Small intestine (tissue), 7 donors: ENCODE results near the gene ROCK2. TPM values are rescaled to one million over a fixed set of nuclear protein-coding genes. Genes with fewer than 3 reads are reported as not detected.
"Not testable (repeated sequence)": the region's sequence is repeated elsewhere in the genome, so short reads cannot be mapped to it uniquely, and the experiment has no call there.

Experiments
- DNase-seq, 2 donors: peaks; one replicate each; pipeline versions ENCODE4 v3.0.0 to v3.0.0-alpha.2; 2013
- FAIRE-seq: peaks from 2 replicates; lab custom pipeline; 2012; peaks lifted over from hg19 to GRCh38; lab: Jason Lieb, UNC
- H3K27ac ChIP-seq, 3 donors: one replicate each; pipeline ENCODE4 v1.5.1; 2013; ENCODE audit warnings: low read length in 2 of 3, mild to moderate bottlenecking in 2 of 3, control low read depth in 1 of 3, inconsistent platforms in 1 of 3, low read depth in 1 of 3, moderate library complexity in 1 of 3
- H3K27me3 ChIP-seq, 3 donors: one replicate each; pipeline ENCODE4 v1.6.1; 2013; ENCODE audit warnings: low read length in 3 of 3, inconsistent platforms in 1 of 3; ENCODE audit not compliant: control insufficient read depth in 3 of 3, insufficient read depth in 3 of 3
- H3K36me3 ChIP-seq, 3 donors: one replicate each; pipeline ENCODE4 v1.6.1; 2013; ENCODE audit warnings: low read length in 3 of 3, inconsistent platforms in 1 of 3, low read depth in 1 of 3, mild to moderate bottlenecking in 1 of 3, moderate library complexity in 1 of 3; ENCODE audit not compliant: control insufficient read depth in 3 of 3, insufficient read depth in 2 of 3
- H3K4me1 ChIP-seq, 3 donors: one replicate each; pipeline ENCODE4 v1.6.1; 2013; ENCODE audit warnings: low read length in 2 of 3, inconsistent platforms in 1 of 3, low read depth in 1 of 3, mild to moderate bottlenecking in 1 of 3, moderate library complexity in 1 of 3; ENCODE audit not compliant: control insufficient read depth in 3 of 3, insufficient read depth in 2 of 3
- H3K4me3 ChIP-seq, 3 donors: one replicate each; pipeline ENCODE4 v1.5.1; 2013; ENCODE audit warnings: low read length in 3 of 3, control low read depth in 1 of 3, inconsistent platforms in 1 of 3, low read depth in 1 of 3, mild to moderate bottlenecking in 1 of 3, moderate library complexity in 1 of 3
- H3K9me3 ChIP-seq, 2 donors: one replicate each; pipeline ENCODE4 v1.6.1; 2013; ENCODE audit warnings: low read depth in 1 of 2, low read length in 1 of 2; ENCODE audit not compliant: control insufficient read depth in 2 of 2, insufficient read depth in 1 of 2
- WGBS, 3 donors: extraction: QIAGEN DNeasy Blood & Tissue Kit; methylation state at CpG; one replicate each; pipeline ENCODE4 v1.1.7; 2013; 5-methylcytosine and 5-hydroxymethylcytosine counted together
- polyA plus RNA-seq, 4 donors: library from polyadenylated mRNA; stranded (reverse) in 3 of 4; unstranded in 1 of 4; fragments of 200-250 nt in 3 of 4; fragments of 120-200 nt in 1 of 4; gene quantifications; one replicate each; pipeline versions ENCODE4 v1.2.1 to v1.2.3, GENCODE V29; 2013
- donor health status: healthy with polysubstance abuse.
- donor health status: control.
- donor health status: control.
- donor health status: Bipolar disorder and iron deficiency.
- donor health status: healthy.

ROCK2 gene
- polyA plus RNA-seq, 4 donors = 12.0 to 53.2 (median 16.0) TPM

DNA sequence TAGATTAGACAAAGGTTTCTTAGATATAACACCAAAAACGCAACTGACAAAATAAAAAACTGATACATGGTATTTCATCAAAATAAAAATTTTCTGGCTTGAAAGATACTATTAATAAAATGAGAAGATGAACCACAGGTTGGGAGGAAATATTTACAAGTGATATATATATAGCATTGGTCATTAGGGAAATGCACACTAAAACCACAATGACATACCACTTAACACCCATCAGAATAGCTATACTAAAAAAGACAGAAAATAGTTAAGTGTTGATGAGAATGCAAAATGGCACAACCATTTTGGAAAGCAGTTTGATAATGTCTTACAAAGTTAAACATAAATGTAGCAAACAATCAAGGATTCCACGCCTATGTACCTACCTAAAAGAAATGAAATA is 105.3 kb downstream of the ROCK2 start:
- Histone ChIP-seq H3K27me3 (no peaks in the 10 kb centered on the region), H3K36me3 (peaks cover 3 to 5% (median 5%) of the 10 kb centered on the region in 3 donors), H3K4me1 (no peaks in the 10 kb centered on the region), H3K9me3 (no peaks in the 10 kb centered on the region), H3K27ac (no peak overlapping the region), H3K4me3 (no peak overlapping the region)
- DNase-seq (no peak), FAIRE-seq (no peak)
- 91 to 97% (median 93%) methylated on average over 2 of the region's 2 CpGs for WGBS, 3 donors

DNA sequence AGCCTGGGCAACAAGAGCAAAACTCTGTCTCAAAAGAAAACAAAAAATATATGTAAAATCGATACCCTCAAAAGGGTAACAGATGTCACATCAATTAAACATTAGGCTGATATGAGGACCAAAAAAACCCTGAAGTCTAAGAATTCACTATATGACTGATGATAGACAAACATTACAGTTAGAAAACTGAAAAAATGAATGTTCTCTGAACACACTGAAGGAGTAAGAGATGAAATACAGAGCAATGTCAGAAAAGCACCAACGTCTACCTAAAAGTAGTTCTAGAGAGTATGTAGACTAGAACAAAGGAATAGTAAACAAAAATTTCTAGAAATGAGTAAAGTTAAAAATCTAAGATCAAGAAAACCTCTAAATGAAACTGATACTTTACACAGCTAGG is 107.3 kb downstream of the ROCK2 start:
- Histone ChIP-seq H3K9me3 (no peaks in the 10 kb centered on the region), H3K27me3 (no peaks in the 10 kb centered on the region), H3K4me1 (no peaks in the 10 kb centered on the region), H3K27ac (no peak overlapping the region), H3K36me3 (peaks cover 0 to 11% (median 2%) of the 10 kb centered on the region in 3 donors), H3K4me3 (no peak overlapping the region)
- FAIRE-seq (no peak), DNase-seq (no peak)
- WGBS, 3 donors = 62 to 80% (median 79%) methylated on average over 2 of the region's 2 CpGs

DNA sequence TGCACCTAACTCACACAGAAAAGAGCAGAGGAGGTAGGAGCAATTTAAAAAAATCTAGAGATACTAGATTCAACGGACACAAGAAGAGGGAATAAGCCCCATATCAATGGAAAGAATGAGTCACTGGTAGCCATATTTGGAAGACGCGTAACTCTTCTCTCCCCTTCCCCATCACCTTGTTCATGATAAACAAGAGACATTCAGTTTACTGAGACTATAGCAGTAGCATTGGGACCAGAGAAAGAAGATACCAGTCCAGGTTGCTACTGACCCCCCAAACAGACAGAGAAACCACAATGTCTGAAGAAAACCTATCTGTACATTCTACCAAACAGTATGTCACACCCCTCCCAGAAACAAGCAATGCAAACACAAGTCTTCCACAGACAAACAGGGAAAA is 108.1 kb downstream of the ROCK2 start:
- 76 to 83% (median 78%) methylated on average over 3 of the region's 3 CpGs for WGBS, 3 donors
- FAIRE-seq (no peak), DNase-seq (no peak)
- H3K36me3 ChIP-seq = peaks cover 0 to 13% (median 0%) of the 10 kb centered on the region in 3 donors
- no peak overlapping the region for H3K27ac ChIP-seq
- H3K9me3 ChIP-seq = no peaks in the 10 kb centered on the region
- H3K4me3 ChIP-seq = no peak overlapping the region
- H3K4me1 ChIP-seq = no peaks in the 10 kb centered on the region
- no peaks in the 10 kb centered on the region for H3K27me3 ChIP-seq

DNA sequence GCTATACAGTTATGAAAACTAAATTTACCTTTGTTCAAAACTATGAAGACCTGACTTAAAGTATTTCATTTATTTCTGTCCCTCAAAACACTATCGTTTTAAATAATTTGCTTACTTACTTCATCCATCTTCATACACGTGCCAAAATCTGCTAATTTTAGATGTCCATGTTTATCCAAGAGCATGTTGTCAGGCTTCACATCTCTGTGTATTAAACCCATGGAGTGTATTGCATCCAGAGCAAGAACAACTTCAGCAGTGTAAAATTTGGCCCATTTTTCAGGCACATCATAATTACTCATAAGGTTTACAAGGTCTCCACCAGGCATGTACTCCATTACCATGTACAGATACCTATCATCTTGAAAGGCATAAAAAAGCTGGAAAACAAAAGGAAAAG is 108.9 kb downstream of the ROCK2 start:
- FAIRE-seq (no peak), DNase-seq (no peak)
- H3K27me3 ChIP-seq = no peaks in the 10 kb centered on the region
- no peaks in the 10 kb centered on the region for H3K9me3 ChIP-seq
- no peak overlapping the region for H3K27ac ChIP-seq
- WGBS, 3 donors = 50 to 78% (median 67%) methylated on average over 2 of the region's 2 CpGs
- H3K36me3 ChIP-seq = peaks cover 0 to 17% (median 0%) of the 10 kb centered on the region in 3 donors
- no peak overlapping the region for H3K4me3 ChIP-seq
- no peaks in the 10 kb centered on the region for H3K4me1 ChIP-seq

DNA sequence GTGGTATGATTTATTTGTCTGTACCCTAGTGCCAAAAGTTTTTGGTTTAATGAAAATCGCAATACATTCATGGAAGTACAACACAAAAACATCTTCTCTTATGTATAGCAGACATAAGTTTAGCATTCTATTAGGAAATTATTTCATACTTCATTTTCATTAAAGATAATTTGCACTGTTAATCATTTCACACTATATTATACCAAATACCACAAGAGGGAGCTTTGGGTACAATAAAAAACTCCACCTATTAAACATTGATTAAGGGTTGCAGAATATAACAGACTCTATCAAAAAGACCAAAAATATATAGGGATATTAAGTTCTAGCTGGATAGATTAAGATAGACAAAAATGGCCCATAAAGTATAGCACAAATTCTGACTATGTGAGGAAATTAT is 110.1 kb downstream of the ROCK2 start:
- WGBS, 3 donors = 75 to 79% (median 76%) methylated on average over 1 of the region's 1 CpG

DNA sequence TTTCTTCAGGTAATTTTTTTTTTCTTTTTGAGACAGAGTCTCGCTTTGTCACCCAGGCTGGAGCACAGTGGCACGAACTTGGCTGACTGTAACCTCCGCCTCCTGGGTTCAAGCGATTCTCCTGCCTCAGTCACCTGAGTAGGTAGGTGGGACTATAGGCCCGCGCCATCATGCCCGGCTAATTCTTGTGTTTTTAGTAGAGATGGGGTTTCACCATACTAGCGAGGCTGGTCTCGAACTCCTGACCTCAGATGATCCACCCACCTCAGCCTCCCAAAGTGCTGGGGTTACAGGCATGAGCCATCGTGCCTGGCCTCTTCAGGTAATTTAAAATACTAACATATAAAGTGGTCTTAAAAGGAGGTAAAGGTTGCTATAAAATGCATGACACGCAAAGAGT is 113.2 kb downstream of the ROCK2 start:
- not testable (repeated sequence) for H3K27ac ChIP-seq, FAIRE-seq, H3K27me3 ChIP-seq, DNase-seq, H3K4me3 ChIP-seq, H3K4me1 ChIP-seq, H3K9me3 ChIP-seq
- WGBS, 3 donors = 92 to 97% (median 96%) methylated on average over 11 of the region's 11 CpGs
- peaks cover 0 to 12% (median 3%) of the 10 kb centered on the region in 3 donors for H3K36me3 ChIP-seq

More for the DNA sequence above, 110.1 kb downstream of the ROCK2 start:
- DNase-seq (peak; percentile 16 to 44), FAIRE-seq (peak; percentile 84)
- Histone ChIP-seq H3K4me3 (no peak overlapping the region), H3K27ac (no peak overlapping the region), H3K4me1 (no peaks in the 10 kb centered on the region), H3K36me3 (peaks cover 0 to 17% (median 0%) of the 10 kb centered on the region in 3 donors), H3K27me3 (no peaks in the 10 kb centered on the region), H3K9me3 (no peaks in the 10 kb centered on the region)

DNA sequence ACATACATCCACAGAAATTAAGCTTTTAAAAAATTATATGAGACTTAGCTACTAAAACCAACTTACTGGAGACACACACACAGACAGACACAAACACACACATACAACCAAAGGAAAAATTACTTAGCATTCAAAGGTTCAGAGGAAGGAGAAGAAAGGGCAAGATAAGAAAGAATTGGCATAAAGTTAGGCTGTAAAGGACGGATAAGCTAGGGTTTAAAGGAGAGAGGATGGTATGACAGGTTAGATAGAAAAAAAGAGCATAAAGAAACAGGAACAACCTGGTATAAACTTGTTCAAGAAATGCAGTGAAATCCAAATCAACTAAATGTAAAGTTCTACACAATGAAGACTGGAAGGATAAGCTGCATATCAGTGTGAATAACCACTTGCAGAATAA is 115.7 kb downstream of the ROCK2 start:
- DNase-seq (no peak), FAIRE-seq (no peak)
- Histone ChIP-seq H3K4me1 (no peaks in the 10 kb centered on the region), H3K4me3 (no peak overlapping the region), H3K9me3 (no peaks in the 10 kb centered on the region), H3K27ac (no peak overlapping the region), H3K36me3 (peaks cover 3 to 15% (median 3%) of the 10 kb centered on the region in 3 donors), H3K27me3 (no peaks in the 10 kb centered on the region)
- WGBS, 3 donors = 30 to 68% (median 50%) methylated on average over 1 of the region's 1 CpG

DNA sequence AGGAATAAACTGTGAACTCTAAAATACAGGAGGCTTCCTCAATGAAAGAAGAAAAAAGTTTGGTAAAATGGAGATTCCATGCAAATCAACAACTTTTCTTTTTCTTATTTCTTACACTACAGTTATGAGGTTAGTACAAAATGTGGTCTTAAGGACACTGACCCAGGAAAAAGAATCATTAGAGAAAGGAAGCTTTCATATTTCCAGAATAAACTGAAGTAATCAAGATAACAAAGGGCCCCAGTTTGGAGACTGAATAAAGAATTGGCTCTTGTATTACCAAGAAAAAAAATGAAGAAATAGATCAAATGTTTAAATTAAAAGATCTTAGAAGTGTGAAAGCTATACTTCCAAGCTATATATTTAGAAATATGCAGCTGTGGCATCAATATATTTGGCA is 116.8 kb downstream of the ROCK2 start:
- peaks cover 3 to 11% (median 6%) of the 10 kb centered on the region in 3 donors for H3K36me3 ChIP-seq
- no peak overlapping the region for H3K27ac ChIP-seq
- no peaks in the 10 kb centered on the region for H3K27me3 ChIP-seq
- DNase-seq (no peak), FAIRE-seq (no peak)
- H3K4me3 ChIP-seq = no peak overlapping the region
- H3K9me3 ChIP-seq = no peaks in the 10 kb centered on the region
- no peaks in the 10 kb centered on the region for H3K4me1 ChIP-seq

DNA sequence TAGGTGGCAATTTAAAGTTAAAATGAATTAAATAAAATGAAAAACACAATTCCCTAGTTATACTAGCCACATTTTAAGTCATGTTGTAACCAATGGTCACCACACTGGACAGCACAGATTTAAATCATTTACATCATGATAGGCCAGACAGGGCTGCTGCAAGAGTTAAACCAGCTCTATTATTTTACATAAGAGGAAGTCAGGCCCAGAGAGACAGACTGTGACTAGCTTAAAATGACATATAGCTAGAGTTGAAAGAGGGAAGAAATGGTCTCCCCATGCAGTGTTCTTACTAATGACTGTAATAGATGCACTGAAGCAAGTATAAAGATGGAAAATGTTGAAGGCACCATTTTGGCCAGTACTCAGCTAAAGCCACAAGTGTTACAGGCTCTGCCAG is 119.5 kb downstream of the ROCK2 start:
- H3K27ac ChIP-seq = no peak overlapping the region
- no peaks in the 10 kb centered on the region for H3K27me3 ChIP-seq
- FAIRE-seq (no peak), DNase-seq (no peak)
- peaks cover 3 to 6% (median 6%) of the 10 kb centered on the region in 3 donors for H3K36me3 ChIP-seq
- H3K4me1 ChIP-seq = no peaks in the 10 kb centered on the region
- H3K9me3 ChIP-seq = no peaks in the 10 kb centered on the region
- no peak overlapping the region for H3K4me3 ChIP-seq
